Colonic mucosa (tissue), 4 donors: ENCODE results near the gene DACH2. TPM values are rescaled to one million over a fixed set of nuclear protein-coding genes. Genes with fewer than 3 reads are reported as not detected.

Experiments
- DNase-seq: peaks from one replicate; pipeline ENCODE4 v3.0.0-alpha.2; 2020
- H3K27ac ChIP-seq: fragments of 200-600 bp; one replicate; pipeline ENCODE4 v1.8.0; 2021
- H3K27me3 ChIP-seq: fragments of 200-600 bp; one replicate; pipeline ENCODE4 v1.8.0; 2021
- H3K36me3 ChIP-seq: fragments of 200-600 bp; one replicate; pipeline ENCODE4 v1.8.0; 2021
- H3K4me1 ChIP-seq: fragments of 200-600 bp; one replicate; pipeline ENCODE4 v1.8.0; 2021; ENCODE audit warnings: mild to moderate bottlenecking
- H3K4me3 ChIP-seq: fragments of 200-600 bp; one replicate; pipeline ENCODE4 v1.8.0; 2021
- H3K9ac ChIP-seq, 2 donors: one replicate each; pipeline ENCODE4 v1.7.0; 2013; ENCODE audit warnings: control low read depth in 2 of 2, low read depth in 2 of 2, low read length in 2 of 2
- H3K9me3 ChIP-seq: fragments of 200-600 bp; one replicate; pipeline ENCODE4 v1.8.0; 2021
- intact Hi-C: fragments of 100-400 bp; cut with DNase I; formaldehyde crosslinking; loops from one replicate; pipeline ENCODE4 v1.14.1; 2022
- total RNA-seq, 2 donors: library from RNA; stranded (reverse); fragmentation: NEBNext Ultra II Directional in 1 of 2; extraction: Animal tissue kit (Norgen Biotek cat#: 25700) in 1 of 2; gene quantifications; one replicate each; pipeline ENCODE4 v1.2.1, GENCODE V29; 2021
- TF ChIP-seq, protein P1 (sequence below): fragments of 200-600 bp; IDR thresholded peaks from one replicate; pipeline ENCODE4 v1.8.0; 2022; ENCODE audit warnings: antibody characterized with exemption, mild to moderate bottlenecking
- donor health status: healthy.
- donor health status: DM: no; HTN: no; CAD: no.
- donor health status: DM: no; HTN: no; CAD: no.

Gene DACH2
- total RNA-seq, 2 donors from 2014 or later = 0.05 TPM; not detected in 1

DNA sequence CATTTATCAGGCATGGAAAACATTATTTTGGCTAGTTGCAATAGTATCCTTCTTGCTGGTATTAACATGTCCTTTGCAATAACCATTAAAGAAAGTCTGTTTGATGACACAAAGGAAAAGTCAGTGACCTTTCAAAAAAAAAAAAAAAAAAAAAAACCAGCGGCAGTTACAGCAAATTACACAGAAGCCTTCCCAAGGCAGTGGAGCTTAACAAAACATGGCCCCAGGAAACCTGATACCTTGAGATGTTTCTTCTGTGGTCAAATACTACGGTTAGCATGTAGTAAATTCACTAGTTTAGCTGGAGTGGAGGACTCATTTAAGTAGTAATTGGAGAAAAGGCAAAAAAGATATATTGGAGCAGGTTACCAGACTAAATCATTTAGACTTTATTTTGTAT lies 359.1 kb downstream of the DACH2 start:
- intact Hi-C loops = no loop called here
- TF ChIP-seq, protein P1, sequence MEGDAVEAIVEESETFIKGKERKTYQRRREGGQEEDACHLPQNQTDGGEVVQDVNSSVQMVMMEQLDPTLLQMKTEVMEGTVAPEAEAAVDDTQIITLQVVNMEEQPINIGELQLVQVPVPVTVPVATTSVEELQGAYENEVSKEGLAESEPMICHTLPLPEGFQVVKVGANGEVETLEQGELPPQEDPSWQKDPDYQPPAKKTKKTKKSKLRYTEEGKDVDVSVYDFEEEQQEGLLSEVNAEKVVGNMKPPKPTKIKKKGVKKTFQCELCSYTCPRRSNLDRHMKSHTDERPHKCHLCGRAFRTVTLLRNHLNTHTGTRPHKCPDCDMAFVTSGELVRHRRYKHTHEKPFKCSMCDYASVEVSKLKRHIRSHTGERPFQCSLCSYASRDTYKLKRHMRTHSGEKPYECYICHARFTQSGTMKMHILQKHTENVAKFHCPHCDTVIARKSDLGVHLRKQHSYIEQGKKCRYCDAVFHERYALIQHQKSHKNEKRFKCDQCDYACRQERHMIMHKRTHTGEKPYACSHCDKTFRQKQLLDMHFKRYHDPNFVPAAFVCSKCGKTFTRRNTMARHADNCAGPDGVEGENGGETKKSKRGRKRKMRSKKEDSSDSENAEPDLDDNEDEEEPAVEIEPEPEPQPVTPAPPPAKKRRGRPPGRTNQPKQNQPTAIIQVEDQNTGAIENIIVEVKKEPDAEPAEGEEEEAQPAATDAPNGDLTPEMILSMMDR = no peak
- H3K9me3 ChIP-seq = no peaks in the 10 kb centered on the region
- no peaks in the 10 kb centered on the region for H3K4me1 ChIP-seq
- H3K9ac ChIP-seq = no peak overlapping the region
- H3K27me3 ChIP-seq = no peaks in the 10 kb centered on the region
- no peak for DNase-seq
- H3K36me3 ChIP-seq = no peaks in the 10 kb centered on the region
- no peak overlapping the region for H3K4me3 ChIP-seq
- no peak overlapping the region for H3K27ac ChIP-seq

DNA sequence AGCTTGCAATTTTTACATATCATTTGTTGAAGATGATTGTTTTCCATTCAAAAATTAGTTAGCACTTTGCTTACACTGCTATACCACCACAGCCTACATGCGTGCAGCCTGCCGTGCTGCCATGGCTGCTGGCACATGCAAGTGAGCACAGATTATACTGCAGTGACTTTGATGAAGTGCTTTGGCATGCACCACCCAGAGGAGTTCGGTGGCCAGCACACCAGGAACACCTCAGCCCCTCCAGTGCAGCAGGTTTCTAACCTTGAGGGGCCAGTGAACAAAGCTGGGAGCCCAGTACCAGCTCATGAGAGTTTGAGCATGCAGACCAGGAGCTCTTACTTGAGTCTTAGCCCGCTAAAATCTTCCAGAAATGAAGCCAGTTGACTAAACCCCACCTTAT lies 431.5 kb downstream of the DACH2 start:
- no peaks in the 10 kb centered on the region for H3K9me3 ChIP-seq
- H3K9ac ChIP-seq = no peak overlapping the region
- H3K27me3 ChIP-seq = no peaks in the 10 kb centered on the region
- H3K4me3 ChIP-seq = no peak overlapping the region
- no peaks in the 10 kb centered on the region for H3K36me3 ChIP-seq
- no peak overlapping the region for H3K27ac ChIP-seq
- intact Hi-C loops = no loop called here
- H3K4me1 ChIP-seq = no peaks in the 10 kb centered on the region
- DNase-seq = no peak
- TF ChIP-seq, protein P1 = no peak

DNA sequence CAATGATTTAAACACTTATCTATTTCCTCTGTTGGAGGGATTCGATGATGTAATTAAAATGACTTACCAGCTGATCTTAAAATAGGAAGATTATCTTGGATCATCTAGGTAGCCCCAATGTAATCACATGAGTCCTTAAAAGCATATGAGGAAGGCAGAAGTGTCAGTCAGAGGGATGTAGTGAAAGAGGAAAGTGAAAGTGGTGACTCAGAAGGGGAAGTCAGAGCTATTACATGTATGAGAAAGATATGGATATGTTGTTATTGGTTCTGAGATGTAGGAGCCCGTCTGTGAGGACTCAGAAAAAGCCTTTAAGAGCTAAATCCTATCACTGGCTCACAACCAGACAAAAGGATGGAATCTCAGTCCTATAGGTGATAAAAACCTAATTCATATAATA lies 456.4 kb downstream of the DACH2 start:
- DNase-seq = no peak
- H3K9ac ChIP-seq = no peak overlapping the region
- intact Hi-C loops = no loop called here
- TF ChIP-seq, protein P1 = no peak
- no peaks in the 10 kb centered on the region for H3K4me1 ChIP-seq
- no peak overlapping the region for H3K4me3 ChIP-seq
- no peaks in the 10 kb centered on the region for H3K27me3 ChIP-seq
- H3K36me3 ChIP-seq = no peaks in the 10 kb centered on the region
- no peaks in the 10 kb centered on the region for H3K9me3 ChIP-seq
- no peak overlapping the region for H3K27ac ChIP-seq

DNA sequence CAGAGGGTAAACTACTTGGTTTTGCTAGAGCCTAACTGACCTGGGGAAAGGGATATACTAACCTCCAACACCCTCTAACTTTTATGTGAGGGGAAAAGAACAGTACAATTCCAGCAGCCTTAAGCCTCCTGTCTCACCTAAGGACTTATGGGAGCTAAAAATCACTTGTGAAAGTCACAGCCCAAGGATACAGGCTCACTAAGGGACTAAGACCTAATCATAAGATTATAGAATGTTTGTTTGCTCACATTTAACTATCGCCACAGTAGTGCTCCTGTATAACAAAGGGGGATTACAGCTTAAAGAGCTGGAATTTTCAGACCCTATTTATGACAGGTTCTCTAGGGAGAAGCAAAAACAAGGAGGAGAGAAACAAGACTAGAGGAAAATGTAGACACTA lies 548.7 kb downstream of the DACH2 start:
- H3K27ac ChIP-seq = no peak overlapping the region
- no peak overlapping the region for H3K9ac ChIP-seq
- intact Hi-C loops = no loop called here
- no peak for DNase-seq
- no peaks in the 10 kb centered on the region for H3K9me3 ChIP-seq
- no peaks in the 10 kb centered on the region for H3K4me1 ChIP-seq
- TF ChIP-seq, protein P1 = no peak
- no peaks in the 10 kb centered on the region for H3K27me3 ChIP-seq
- H3K4me3 ChIP-seq = no peak overlapping the region
- no peaks in the 10 kb centered on the region for H3K36me3 ChIP-seq

DNA sequence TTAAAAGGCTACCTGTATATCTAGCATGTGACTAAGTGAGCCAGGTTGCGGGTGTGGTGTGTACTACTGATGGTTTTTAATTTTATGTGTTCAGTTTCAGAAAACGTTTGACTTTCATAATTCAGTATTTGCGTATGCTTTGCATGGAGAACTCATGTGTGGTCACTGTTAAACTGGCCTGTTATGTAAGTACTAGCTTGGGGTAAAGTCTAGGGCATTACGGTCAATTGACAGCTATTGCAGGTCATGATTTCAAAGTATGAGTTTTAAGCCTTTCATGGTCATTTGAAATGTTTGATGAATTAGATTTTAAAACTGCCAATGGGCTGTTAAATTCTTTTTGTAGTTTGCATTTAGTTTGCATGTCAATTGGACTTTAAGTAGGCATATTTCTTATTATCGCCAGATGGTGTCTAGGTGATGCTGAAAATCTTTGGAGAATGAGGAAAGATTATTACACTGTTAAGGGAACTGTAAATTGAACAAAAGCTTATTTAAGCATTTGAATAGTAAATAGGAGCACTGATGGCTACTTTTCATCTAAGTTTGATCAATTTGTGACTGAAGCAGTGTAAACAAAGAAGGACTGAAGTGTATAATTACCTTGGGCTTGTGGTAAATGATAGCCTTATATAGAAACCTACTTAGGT lies 563.4 kb downstream of the DACH2 start:
- no peak for DNase-seq
- H3K9me3 ChIP-seq = no peaks in the 10 kb centered on the region
- no peak overlapping the region for H3K27ac ChIP-seq
- H3K4me1 ChIP-seq = no peaks in the 10 kb centered on the region
- no peaks in the 10 kb centered on the region for H3K27me3 ChIP-seq
- TF ChIP-seq, protein P1 = no peak
- H3K9ac ChIP-seq = no peak overlapping the region
- intact Hi-C loops = no loop called here
- H3K36me3 ChIP-seq = no peaks in the 10 kb centered on the region
- no peak overlapping the region for H3K4me3 ChIP-seq
